Transverse colon (tissue), 3 donors: Measurements from ENCODE around the gene HOXB1.

ENCODE experiments used
- EP300 ChIP-seq: sonication (generic); formaldehyde crosslinking; IDR thresholded peaks from one replicate; pipeline ENCODE4 v1.6.1; 2017; ENCODE audit warnings: antibody characterized with exemption, low read depth
- TF ChIP-seq, protein P1 (sequence below), 5 experiments: fragments of 200-600 bp in 3 of 5; fragments of 450-650 bp in 2 of 5; sonication (generic) in 3 of 5; IDR thresholded peaks; 1 replicate in 2 of 5; 2 replicates in 3 of 5; pipeline ENCODE4 v1.5.1; 2016 to 2017; ENCODE audit warnings: antibody characterized with exemption in 5 of 5, inconsistent platforms in 3 of 5, mild to moderate bottlenecking in 2 of 5, moderate library complexity in 1 of 5

DNA sequence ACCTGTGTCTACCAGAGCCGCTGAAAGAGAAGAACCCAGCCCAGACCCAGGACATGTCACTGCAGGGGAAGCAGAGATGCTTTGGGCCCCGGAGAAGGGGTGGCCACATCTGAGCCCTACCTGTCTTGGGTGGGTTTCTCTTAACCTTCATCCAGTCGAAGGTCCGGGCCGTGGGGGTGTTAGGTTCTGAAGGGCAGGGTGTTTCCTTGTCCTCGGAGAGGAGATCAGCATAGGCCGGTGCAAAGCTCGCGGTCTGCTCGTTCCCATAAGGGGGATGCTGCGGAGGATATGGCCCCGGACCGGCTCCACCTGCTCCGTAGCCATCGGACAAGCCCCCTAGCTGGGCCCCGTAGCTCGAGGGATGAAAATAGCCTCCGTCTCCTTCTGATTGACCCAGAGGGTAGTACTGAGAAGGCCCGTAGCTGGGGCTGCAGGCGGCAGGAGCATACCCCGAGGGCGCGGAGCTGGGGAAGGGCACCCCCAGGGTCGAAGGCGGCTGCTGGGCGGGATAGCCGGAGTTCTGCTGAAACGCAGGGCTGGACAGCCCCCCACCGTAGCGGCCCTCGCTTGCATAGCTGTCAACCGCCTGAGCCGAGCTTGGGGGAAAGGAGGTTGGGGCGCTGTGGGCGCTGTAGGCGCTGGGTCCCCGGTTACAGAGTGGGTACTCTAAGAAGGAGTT lies 464 bp downstream of the HOXB1 start:
- TF ChIP-seq, protein P1, sequence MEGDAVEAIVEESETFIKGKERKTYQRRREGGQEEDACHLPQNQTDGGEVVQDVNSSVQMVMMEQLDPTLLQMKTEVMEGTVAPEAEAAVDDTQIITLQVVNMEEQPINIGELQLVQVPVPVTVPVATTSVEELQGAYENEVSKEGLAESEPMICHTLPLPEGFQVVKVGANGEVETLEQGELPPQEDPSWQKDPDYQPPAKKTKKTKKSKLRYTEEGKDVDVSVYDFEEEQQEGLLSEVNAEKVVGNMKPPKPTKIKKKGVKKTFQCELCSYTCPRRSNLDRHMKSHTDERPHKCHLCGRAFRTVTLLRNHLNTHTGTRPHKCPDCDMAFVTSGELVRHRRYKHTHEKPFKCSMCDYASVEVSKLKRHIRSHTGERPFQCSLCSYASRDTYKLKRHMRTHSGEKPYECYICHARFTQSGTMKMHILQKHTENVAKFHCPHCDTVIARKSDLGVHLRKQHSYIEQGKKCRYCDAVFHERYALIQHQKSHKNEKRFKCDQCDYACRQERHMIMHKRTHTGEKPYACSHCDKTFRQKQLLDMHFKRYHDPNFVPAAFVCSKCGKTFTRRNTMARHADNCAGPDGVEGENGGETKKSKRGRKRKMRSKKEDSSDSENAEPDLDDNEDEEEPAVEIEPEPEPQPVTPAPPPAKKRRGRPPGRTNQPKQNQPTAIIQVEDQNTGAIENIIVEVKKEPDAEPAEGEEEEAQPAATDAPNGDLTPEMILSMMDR (IDR thresholded peaks at IDR 0.05): no peak
- no peak for TF ChIP-seq EP300
